HEK293T (cell line): ENCODE results near the gene RAE1.

ENCODE experiments used
- CTCF ChIA-PET: fragments of 350-600 bp; formaldehyde crosslinking; extraction: SDS; loops from one replicate; lab custom pipeline; 2021; ENCODE audit warnings: antibody characterized with exemption, inconsistent platforms; lab: Yijun Ruan, JAX
- POLR2A ChIA-PET: fragments of 350-600 bp; formaldehyde crosslinking; extraction: SDS; loops from one replicate; lab custom pipeline; 2020; ENCODE audit warnings: antibody characterized with exemption, inconsistent platforms; lab: Yijun Ruan, JAX
- DNase-seq: peaks from one replicate; pipeline ENCODE4 v3.0.0; 2012; ENCODE audit warnings: mixed read lengths; ENCODE audit errors: extremely low spot score
- ARNT ChIP-seq: fragments of 450-650 bp; IDR thresholded peaks from 2 replicates; pipeline ENCODE4 v1.6.1; 2017; ENCODE audit warnings: mild to moderate bottlenecking
- BHLHE40 ChIP-seq: fragments of 450-650 bp; IDR thresholded peaks from 2 replicates; pipeline ENCODE4 v1.6.1; 2016; ENCODE audit warnings: mild to moderate bottlenecking, moderate library complexity, borderline replicate concordance
- CTBP1 ChIP-seq: fragments of 450-650 bp; IDR thresholded peaks from 2 replicates; pipeline ENCODE4 v1.6.1; 2016; ENCODE audit warnings: borderline replicate concordance
- ELF4 ChIP-seq: fragments of 450-650 bp; IDR thresholded peaks from 2 replicates; pipeline ENCODE4 v1.6.1; 2017; ENCODE audit warnings: antibody characterized with exemption
- FOXA1 ChIP-seq: fragments of 450-650 bp; IDR thresholded peaks from 2 replicates; pipeline ENCODE4 v1.6.1; 2016; ENCODE audit warnings: mild to moderate bottlenecking
- FOXK2 ChIP-seq: fragments of 450-650 bp; IDR thresholded peaks from 2 replicates; pipeline ENCODE4 v1.6.1; 2016; ENCODE audit warnings: mild to moderate bottlenecking
- FOXM1 ChIP-seq: fragments of 450-650 bp; IDR thresholded peaks from 2 replicates; pipeline ENCODE4 v1.6.1; 2017; ENCODE audit warnings: mild to moderate bottlenecking, borderline replicate concordance
- HDGF ChIP-seq: fragments of 450-650 bp; IDR thresholded peaks from 2 replicates; pipeline ENCODE4 v1.6.1; 2017; ENCODE audit warnings: antibody characterized with exemption, borderline replicate concordance
- L3MBTL2 ChIP-seq: fragments of 450-650 bp; conservative IDR thresholded peaks from 2 replicates; pipeline ENCODE4 v1.6.1; 2016; ENCODE audit warnings: mild to moderate bottlenecking
- LEF1 ChIP-seq: fragments of 450-650 bp; IDR thresholded peaks from 2 replicates; pipeline ENCODE4 v1.6.1; 2017; ENCODE audit warnings: mild to moderate bottlenecking, borderline replicate concordance
- NFRKB ChIP-seq: fragments of 450-650 bp; IDR thresholded peaks from 2 replicates; pipeline ENCODE4 v1.6.1; 2016; ENCODE audit warnings: mild to moderate bottlenecking, moderate library complexity
- SP1 ChIP-seq: fragments of 450-650 bp; IDR thresholded peaks from 2 replicates; pipeline ENCODE4 v1.6.1; 2017
- SUZ12 ChIP-seq: fragments of 450-650 bp; IDR thresholded peaks from 2 replicates; pipeline ENCODE4 v1.6.1; 2016; ENCODE audit warnings: mild to moderate bottlenecking
- TARDBP ChIP-seq: fragments of 450-650 bp; IDR thresholded peaks from 2 replicates; pipeline ENCODE4 v1.6.1; 2016
- ZNF384 ChIP-seq: fragments of 450-650 bp; IDR thresholded peaks from 2 replicates; pipeline ENCODE4 v1.6.1; 2016
- TF ChIP-seq, protein P1 (sequence below): fragments of 450-650 bp; IDR thresholded peaks from 2 replicates; pipeline ENCODE4 v1.6.1; 2016

RAE1 gene

DNA sequence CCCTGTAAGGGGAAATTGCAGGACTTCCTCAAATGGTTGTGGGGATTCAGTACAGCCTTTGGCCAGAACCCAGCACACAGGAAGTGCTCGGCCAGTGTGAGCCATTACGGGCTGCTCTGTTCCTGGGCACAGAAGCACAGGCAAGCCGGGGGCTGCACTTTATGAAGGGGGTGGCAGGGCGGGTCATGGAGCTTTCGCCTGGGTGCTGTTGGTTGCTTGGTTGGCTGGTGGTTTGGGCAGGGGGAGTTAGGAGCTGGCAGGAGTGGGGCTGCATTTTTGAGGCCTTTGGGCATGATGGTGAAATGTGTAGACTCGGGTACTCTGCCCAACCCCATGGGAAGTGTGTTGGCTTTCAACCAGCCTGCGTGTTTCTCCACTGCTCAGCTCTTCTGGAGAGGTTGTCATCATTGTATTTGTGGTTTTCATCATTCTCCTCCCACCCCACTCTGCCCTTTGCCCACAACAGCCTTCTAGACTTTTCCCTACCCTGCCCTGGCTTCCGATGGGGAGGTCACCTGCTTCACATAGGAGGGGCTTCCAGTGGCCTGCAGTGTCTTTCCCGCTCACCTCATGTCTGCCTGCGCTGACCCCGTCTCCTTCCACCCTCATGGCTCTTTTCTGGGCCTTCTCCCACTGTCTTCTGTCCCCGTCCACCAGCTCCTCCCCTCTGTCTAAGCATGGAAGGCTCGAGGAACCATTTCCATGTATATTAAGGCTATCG, 24.0 kb downstream of the RAE1 start:
- DNase-seq: no peak
- TF ChIP-seq SUZ12 (no peak), CTBP1 (no peak), NFRKB (no peak), TARDBP (no peak), ELF4 (no peak), SP1 (no peak), FOXA1 (no peak)
- TF ChIP-seq, protein P1, sequence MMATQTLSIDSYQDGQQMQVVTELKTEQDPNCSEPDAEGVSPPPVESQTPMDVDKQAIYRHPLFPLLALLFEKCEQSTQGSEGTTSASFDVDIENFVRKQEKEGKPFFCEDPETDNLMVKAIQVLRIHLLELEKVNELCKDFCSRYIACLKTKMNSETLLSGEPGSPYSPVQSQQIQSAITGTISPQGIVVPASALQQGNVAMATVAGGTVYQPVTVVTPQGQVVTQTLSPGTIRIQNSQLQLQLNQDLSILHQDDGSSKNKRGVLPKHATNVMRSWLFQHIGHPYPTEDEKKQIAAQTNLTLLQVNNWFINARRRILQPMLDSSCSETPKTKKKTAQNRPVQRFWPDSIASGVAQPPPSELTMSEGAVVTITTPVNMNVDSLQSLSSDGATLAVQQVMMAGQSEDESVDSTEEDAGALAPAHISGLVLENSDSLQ: no peak
- POLR2A ChIA-PET: interaction anchor here (0.9 kb wide), 1 partner anchor 16 kb away, joined by 5 read pairs; the partner anchor contains the start of gene RBM38
- CTCF ChIA-PET: no interaction called here

DNA sequence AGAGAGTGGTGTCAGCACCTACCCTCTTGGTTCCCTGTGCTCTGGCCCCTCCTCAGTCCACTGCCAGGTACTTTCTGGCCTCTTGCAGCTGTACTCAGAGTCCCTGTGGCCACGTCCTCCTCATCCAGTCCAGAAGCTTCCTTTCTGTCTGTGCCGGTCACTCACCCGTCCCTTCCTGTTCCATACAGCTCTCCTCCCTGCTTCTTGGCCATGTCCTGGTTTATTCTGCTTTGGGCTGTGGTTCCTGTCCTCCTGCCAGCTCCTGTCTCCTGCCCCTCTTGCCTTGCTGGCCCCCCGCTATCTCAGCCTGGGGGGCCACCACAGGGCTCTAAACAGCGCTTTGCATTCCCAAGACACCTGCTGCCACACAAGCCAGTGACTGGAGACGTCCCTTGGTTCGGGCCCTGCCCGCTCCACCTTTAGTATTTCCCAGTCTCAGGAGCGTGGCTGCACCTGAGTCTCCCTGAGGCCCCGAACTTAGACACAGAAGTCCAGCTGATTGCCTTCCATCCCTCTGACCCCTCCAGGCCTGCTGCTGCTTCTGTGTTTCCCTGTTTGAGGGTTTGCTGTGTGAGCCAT, 24.7 kb downstream of the RAE1 start:
- TF ChIP-seq CTBP1: no peak
- no peak for TF ChIP-seq SP1
- no peak for TF ChIP-seq ZNF384
- TF ChIP-seq FOXK2: no peak
- TF ChIP-seq, protein P1: no peak
- TF ChIP-seq FOXM1: no peak
- no peak for TF ChIP-seq HDGF
- no peak for TF ChIP-seq L3MBTL2
- TF ChIP-seq BHLHE40: no peak
- TF ChIP-seq TARDBP: no peak
- TF ChIP-seq LEF1: no peak
- no peak for TF ChIP-seq NFRKB
- TF ChIP-seq ELF4: no peak
- TF ChIP-seq SUZ12: no peak
- TF ChIP-seq FOXA1: no peak
- no peak for TF ChIP-seq ARNT
- ChIA-PET CTCF (no interaction called here), POLR2A (interaction anchor here (0.9 kb wide), 1 partner anchor 15 kb away, joined by 5 read pairs; the partner anchor contains the start of gene RBM38)
- no peak for DNase-seq

DNA sequence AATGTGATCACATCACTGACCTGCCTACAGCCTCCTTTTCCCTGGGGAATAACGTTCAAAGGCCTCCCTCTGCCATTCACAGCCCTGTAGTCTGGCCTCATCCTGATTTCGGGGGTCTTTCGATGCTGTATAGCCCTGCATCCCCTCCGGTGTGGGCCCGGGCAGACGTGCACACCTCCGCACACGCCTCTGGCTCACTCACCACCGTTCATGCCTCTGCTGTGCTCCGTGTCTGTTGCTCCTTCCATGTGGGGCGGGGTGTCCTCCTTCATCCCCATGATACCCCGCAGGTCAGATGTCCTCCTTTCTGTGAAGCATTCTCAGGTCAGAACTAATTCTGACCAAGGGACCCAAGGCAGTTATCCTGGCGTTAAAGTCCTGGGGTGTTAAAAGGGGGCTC, 26.3 kb downstream of the RAE1 start:
- no peak for TF ChIP-seq L3MBTL2
- no peak for TF ChIP-seq FOXK2
- no peak for TF ChIP-seq ELF4
- TF ChIP-seq LEF1: no peak
- no peak for TF ChIP-seq FOXM1
- TF ChIP-seq SP1: no peak
- TF ChIP-seq, protein P1: no peak
- TF ChIP-seq CTBP1: no peak
- no peak for TF ChIP-seq ARNT
- no peak for TF ChIP-seq BHLHE40
- DNase-seq: no peak
- CTCF ChIA-PET: interaction anchor here (1.5 kb wide), 1 partner anchor 13 kb away, joined by 6 read pairs; no protein-coding TSS in a partner anchor
- POLR2A ChIA-PET: no interaction called here

DNA sequence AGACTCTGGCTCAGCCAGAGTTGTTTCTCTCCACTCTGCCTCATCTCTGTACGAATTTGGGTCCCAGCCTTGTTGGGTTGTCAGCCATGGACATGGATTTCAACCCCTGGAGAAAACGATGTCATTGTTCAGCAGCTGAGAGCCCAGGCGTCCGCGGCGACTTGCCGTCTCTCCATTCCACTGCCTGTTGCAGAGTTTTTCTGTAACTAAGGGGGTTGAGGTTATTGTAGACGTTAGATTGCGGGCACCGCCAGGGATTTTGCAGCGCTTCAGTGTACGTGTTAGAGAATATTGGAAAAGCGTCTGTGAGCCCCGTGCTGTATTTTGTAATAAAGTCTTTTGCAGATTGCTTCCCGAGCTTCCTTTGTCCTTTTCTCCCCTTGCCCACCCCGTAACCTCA, 27.1 kb downstream of the RAE1 start:
- ChIA-PET CTCF (interaction anchor here (1.5 kb wide), 1 partner anchor 14 kb away, joined by 6 read pairs; no protein-coding TSS in a partner anchor), POLR2A (no interaction called here)
- no peak for DNase-seq

DNA sequence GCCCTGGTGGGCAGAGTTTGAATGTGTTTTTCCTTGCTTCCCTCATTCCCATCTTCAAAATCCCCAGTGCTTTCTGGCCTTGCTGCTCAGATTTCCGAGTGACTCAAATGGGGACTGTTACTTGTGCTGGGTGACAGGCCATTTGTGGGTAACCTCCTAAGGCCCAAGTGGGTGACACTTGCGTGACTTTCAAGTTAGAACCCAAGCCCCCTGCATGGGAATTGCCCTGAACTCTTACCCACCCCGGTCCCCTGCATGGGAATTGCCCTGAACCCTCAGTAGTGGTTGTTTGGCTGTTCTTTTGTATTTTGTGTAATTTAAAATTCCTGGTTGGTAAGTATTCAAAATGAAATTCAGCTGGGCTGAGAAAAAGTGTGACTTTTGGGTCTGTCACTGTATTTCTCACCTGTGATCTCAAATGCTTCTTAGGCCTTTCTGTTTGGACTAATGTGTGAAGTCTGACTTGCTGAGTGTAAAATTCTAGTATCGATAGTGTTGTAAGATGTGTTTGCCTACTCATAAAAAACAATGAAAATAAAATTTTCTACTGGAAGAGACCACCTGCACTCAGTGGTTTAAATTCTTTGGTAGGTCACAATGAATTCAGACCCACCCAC, 27.7 kb downstream of the RAE1 start:
- ChIA-PET POLR2A (no interaction called here), CTCF (interaction anchor here (1.1 kb wide), 1 partner anchor 123 kb away, joined by 3 read pairs; no protein-coding TSS in a partner anchor)
- TF ChIP-seq HDGF (no peak), SUZ12 (no peak), FOXM1 (no peak), SP1 (no peak), L3MBTL2 (no peak), LEF1 (no peak), CTBP1 (no peak)
- no peak for DNase-seq

More for the DNA sequence above, 27.1 kb downstream of the RAE1 start:
- TF ChIP-seq, protein P1: no peak
- TF ChIP-seq CTBP1 (no peak), ELF4 (no peak), FOXK2 (no peak), FOXM1 (no peak), TARDBP (no peak), SUZ12 (no peak), L3MBTL2 (no peak), NFRKB (no peak), ZNF384 (no peak), HDGF (no peak), FOXA1 (no peak), LEF1 (no peak), BHLHE40 (no peak)
